NCI-H2081 (cell line): ENCODE measurements around the gene SLC25A25.
"Not testable (repeated sequence)": the region's sequence is repeated elsewhere in the genome, so short reads cannot be mapped to it uniquely, and the experiment has no call there.

Experiments used
- DNase-seq, 2 experiments: peaks; one replicate each; lab custom pipeline; 2025; lab: John Stamatoyannopoulos, UW

The SLC25A25 gene

DNA sequence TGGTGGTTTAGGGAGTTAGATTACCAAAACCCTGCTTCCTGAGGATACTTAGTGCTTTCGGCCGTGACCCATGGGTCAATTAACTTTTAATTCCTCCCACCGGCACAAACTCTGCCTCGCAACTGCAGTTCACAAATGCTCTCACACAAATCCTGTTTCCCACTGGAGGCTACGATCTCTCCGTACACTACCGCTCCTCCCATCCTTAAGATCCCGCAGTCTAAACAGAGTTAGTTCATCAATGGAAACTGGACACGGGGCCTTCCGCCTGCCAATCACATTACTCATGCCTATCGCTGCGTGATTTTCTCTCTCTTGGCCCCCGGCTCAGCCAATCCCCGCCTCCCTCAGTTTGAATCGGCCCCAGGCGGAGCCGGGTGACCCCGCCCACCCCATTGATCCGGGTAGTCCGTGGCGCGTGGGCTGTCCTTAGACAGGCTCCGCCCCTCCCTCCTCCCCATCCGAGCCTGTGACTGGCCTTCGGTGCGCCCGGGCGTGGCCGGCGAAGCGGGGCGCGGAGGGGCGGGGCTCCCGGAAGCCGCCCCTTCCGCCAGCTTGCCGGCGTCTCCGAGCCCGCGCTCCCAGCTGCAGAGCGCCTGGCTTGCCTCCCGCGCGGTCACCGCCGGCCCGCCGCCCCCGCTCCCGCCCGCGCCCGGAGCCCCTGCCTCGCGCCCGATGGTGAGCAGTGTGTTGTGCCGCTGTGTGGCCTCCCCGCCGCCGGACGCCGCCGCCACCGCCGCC is at the start of gene SLC25A25:
TSS of gene SLC25A25 (plus strand) at position 588 of the 741 bp plus-strand sequence. CDS start at position 676, 88 bp downstream.
- peak; percentile 99 for DNase-seq

DNA sequence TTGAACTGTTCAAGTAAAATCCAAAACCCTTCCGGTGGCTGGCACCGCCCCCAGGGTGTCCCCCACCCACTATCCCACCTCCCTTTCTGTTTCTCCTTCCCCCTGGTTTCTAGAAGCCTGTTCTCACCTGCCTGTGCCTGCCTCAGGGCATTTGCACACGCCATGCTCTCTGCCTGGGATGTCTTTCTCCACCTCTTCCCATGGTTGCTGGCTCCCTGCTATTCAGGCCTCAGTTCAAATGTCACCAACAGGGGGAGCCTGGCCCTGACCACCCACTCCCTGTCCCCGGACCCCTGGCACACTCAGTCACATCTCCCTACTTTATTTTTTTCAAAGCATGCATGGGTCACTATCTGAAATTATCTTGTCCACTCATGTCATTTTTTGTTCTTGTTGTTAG is 47.3 kb upstream of the SLC25A25 start:
- DNase-seq: no peak

DNA sequence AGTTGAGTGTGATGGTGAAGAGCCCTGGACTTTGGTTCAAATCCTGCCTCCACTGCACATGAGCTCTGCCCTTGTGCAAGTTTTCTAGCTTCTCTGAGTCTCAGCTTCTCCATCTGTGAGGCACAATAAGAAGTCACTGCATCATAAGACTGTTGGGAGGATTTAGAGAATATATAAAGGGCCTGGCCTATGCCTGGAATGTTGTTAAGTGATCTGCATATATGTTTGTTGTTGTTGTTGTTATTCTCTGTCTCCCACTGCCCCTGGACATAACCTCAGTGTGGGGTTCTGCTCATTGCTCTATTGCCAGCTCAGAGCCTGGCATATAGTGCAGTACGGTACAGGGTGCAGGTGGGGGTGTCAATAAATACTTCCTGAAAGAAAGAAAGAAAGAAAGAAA is 46.9 kb upstream of the SLC25A25 start:
- DNase-seq: no peak

DNA sequence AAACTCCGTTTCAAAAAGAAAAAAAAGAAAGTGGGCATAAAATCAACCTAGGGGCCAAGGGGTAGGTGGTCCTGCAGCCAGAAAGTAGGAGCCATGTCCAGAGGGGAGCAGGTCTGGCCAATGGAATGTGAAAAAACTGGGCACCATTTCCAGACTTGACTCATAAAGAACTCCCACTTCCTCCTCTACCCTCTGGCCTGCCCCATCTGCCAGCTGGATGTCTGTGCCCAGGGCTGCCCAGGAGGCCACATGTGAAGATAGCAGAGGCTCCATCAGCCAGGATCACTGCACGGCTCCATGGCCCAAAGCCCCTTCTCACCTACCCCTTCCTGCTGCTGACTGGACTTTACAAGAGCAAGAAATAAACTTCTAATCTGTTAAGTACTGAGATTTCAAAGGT is 45.1 kb upstream of the SLC25A25 start:
- DNase-seq: no peak

DNA sequence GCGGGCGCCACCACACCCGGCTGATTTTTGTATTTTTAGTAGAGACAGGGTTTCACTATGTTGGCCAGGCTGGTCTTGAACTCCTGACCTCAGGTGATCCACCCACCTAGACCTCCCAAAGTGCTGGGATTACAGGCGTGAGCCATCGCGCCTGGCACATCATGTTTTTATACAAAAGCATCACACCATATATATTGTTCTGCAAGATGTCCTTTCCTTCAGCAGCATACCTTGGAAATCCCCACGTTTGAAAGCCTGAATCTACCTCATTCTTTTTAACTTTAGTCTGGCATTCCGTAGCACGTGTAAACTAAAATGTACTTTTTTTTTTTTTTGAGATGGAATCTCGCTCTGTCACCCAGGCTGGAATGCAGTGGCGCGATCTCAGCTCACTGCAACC is 44.4 kb upstream of the SLC25A25 start:
- DNase-seq: not testable (repeated sequence)

DNA sequence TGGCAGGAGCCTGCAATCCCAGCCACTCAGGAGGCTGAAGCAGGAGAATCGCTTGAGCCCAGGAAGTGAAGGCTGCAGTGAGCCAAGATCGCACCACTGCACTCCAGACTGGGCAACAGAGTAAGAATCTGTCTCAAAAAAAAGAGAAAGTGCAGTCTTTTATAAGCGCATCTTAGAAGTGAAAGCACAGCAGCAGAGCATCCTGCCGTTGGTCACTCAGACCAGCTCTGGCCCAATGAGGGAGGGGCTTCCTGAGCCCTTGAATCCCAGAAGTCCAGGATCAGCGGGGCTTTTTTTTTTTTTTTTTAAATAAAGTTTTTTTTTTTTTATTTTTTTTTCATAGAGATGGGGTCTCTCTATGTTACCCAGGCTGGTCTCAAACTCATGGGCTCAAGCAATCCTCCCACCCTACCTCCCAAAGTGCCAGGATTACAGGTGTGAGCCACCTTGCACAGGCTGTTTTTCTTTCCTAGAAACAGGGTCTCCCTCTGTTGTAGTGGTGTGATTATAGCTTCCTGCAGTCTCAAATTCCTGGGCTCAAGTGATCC is 43.2 kb upstream of the SLC25A25 start:
- DNase-seq: no peak

DNA sequence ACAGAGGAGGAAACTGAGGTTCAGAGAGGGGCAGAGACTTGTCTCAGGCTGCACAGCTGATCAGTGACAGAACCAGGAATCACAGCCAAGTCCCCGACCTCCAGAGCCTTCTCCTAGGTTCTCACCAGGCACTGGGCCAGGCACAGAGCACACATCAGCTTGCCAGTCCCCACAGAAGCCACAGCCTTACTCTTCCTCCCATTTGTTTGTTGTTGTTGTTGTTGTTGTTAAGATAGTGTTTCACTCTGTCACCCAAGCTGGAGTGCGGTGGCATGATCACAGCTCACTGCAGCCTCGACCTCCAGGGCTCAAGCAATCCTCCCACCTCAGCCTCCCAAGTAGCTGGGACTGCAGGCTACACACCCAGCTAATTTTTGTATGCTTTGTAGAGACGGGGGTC is 42.3 kb upstream of the SLC25A25 start:
- DNase-seq: no peak

DNA sequence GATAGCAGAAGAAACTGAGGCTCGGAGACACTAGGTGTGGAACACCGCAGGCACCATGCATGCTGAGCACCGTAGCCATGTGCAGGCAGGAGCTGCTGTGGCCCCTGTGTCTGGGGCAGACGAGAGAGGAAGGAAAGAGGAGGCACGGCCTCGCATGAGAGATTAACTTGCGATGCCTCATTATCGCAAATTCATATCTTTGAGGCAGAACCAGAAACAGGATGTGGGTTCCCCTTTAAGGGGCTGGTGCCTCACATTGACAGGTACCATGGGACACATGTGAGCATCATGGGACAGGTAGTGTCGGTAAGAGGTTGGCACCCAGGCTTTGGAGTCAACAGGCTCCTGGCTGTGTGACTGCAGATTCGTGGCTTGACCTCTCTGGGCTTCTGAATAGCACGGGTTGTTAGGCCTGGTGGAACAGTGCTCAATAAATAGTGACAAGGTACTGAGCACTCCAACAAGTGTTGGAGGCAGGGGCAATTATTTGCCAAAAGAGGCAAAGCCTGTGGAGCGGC is 41.7 kb upstream of the SLC25A25 start:
- no peak for DNase-seq

DNA sequence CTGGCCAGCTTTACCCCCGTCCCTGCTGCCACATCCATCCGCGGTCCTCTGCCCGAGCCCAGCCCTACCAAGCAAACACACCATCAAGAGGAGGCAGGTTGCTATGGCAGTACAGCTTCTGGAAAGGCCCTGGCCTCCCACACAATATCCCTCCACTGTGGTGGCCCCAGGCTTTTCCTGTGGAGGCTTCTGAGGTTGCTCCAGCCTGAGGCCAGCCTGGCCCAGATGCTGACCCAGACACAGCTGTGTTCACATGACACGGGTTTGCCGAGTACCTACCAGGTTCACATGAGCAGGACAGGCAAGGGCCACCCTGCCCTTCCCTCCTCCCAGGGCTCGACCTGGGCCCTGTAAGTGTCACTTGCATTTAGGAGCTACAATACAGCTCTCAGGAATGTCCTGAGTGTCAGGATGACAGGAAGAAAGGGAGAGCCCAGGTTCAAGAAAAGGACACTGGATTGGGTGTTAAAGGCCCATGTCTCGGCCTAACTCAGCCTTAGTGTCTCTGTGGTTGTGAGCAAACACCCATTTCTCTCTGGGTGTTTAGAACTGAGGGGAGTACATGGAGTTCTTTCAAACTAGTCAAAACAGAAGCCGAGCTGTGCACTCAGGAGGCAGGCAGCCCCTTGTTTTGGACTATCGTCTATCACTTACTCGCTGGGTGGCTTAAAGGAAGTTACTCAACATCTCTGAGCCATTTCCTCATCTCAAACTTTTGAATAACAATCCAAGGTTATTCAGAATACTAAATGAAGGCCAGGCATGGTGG is 41.1 kb upstream of the SLC25A25 start:
- DNase-seq: no peak

DNA sequence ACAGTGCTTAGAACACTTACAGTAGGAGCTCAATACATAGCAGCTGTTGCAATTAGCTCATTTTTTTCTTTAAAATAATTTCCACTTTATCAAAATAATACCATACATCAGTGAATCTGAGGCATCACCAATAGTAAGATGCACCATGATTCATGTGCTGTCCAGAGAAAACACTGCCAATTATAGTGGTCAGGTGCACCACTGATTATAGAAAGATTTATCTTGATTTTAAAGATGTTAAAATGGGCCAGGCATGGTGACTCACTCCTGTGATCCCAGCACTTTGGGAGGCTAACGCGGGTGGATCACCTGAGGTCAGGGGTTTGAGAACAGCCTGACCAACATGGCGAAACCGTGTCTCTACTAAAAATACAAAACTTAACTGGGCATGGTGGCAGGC is 40.3 kb upstream of the SLC25A25 start:
- DNase-seq: no peak

DNA sequence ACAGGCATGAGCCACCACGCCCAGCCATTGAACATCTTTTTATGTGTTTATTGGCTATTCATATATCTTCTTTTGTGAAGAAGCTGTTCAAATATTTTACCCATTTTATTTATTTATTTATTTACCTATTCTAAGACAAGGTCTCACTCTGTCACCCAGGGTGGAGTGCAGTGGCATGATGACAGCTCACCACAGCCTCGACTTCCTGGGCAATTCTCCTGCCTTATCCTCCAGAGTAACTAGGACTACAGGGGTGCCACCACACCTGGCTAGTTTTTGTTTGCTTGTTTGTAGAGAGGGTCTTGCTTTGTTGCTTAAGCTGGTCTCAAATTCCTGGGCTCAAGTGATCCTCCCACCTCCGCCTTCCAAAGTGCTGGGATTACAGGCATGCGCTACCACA is 34.4 kb upstream of the SLC25A25 start:
- no peak for DNase-seq

DNA sequence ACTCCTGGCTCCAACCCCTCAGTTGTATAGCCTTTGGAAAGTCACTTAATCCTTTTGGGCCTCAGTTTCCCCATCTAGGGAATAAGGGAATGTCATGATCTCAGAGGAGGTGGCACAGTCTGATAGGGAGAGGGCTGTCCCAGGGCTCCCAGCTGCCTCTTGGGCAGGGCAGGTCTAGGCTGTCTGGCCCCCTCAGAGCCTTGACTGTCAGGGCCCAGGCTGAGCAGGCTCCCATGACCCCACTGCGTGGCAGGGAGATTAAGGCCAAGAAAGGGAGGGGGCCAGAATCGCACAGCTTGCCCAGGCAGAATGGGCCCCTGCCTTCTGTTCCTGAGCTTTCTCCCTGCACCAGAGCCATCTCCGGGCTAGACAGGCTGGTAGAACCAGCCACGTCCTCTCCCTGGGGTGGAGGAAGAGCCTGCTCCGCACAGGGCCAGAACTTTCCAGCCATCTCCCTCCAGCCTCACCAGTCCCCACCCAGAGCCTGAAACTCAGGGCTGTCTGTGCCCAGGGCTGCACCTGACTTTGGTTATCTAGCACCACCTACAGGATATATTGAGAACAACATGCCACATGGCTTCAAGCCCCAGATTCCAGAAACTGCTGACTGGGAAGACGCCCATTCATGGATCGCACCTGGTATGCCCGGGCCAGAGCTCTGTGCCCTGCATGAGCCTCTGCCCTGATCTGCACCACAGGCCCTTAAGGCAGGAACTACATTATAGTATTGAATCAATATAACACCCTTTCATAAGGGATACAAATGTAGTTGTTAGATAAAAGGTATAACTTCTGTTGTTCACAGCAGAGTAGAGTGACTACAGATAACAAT is 33.0 kb upstream of the SLC25A25 start:
- peak; percentile 84 to 87 for DNase-seq

DNA sequence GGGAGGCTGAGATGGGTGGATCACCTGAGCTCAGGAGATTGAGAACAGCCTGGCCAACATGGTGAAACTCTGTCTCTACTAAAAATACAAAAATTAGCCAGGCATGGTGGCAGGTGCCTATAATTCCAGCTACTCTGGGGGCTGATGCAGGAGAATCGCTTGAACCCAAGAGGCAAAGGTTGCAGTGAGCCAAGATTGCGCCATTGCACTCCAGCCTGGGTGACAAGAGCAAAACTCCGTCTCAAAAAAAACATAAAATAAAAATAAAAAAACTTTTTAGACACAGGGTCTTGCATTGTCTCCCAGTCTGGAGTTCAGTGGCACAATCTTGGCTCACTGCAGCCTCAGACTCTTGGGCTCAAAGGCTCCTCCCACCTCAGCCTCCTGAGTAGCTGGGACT is 31.5 kb upstream of the SLC25A25 start:
- not testable (repeated sequence) for DNase-seq

DNA sequence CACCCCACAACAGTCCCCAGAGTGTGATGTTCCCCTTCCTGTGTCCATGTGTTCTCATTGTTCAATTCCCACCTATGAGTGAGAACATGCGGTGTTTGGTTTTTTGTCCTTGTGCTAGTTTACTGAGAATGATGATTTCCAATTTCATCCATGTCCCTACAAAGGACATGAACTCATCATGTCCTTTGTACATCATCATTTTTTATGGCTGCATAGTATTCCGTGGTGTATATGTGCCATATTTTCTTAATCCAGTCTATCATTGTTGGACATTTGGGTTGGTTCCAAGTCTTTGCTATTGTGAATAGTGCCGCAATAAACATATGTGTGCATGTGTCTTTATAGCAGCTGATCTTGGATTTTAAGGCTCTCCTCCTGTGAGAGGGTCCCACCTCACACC is 27.2 kb upstream of the SLC25A25 start:
- DNase-seq: not testable (repeated sequence)

DNA sequence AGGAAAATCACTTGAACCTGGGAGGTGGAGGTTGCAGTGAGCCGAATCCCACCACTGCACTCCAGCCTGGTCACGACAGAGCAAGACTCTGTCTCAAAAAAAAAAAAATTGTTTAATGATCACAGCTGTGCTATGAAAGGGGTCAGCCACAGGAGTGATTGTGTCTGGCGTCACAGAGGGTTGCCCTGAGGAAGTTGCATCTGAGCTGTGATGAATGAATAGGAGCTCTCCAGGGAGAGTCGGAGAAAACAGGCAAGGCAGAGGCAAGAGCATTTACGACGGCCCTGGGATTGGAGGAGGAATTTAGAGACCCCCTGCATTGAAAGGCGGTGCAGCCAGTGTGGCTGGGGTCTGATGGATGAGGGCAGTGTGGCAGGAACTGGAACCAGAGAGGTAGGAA is 26.0 kb upstream of the SLC25A25 start:
- no peak for DNase-seq

DNA sequence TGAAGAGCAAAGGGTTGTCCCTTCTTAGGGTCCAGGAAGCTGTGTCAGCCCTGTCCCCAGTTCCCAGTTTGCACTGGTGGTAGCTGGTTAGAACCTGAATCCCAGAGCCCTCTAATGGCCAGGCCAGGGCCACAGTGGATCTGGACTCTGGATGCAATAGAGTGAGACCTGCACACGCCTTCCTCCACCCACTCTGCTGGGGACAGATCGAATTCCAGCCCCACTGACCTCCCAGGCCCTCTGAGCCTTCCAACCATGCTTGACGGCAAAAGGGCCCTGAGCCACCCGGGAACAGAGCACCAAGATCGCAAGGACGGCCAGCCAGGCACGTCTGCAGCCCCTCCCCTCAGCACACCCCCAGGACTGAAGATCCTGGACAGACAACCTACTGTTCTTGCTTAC is 24.6 kb upstream of the SLC25A25 start:
- DNase-seq: no peak

DNA sequence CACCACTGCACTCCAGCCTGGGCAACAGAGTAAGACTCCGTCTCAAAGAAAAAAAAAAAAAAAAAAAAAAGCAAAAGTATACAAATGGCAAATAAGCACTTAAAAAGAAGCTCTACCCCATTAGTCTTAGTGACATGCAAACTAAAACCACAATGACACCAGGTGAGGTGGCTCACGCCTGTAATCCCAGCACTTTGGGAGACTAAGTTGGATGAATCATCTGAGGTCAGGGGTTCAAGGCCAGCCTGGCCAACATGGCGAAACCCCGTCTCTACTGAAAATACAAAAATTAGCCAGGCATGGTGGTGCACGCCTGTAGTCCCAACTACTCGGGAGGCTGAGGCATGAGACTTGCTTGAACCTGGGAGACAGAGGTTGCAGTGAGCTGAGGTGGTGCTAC is 22.6 kb upstream of the SLC25A25 start:
- not testable (repeated sequence) for DNase-seq

DNA sequence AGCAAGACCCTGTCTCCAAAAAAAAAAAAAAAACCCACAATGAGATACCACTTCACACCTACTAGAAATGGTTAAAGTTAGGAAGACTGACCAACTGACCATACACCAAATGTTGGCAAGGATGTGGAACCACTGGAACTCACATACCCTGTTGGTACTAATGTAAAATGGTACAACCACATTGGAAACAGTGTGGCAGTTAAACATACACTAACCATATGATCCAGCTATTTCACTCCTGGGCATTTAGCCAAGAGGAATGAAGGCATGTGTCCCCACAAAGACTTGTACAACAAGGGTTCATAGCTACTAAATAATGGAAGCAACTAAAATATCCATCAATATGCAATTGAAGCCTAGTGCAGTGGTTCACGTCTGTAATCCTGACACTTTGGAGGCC is 22.2 kb upstream of the SLC25A25 start:
- peak in 1 of 2 experiments; percentile 5 for DNase-seq

DNA sequence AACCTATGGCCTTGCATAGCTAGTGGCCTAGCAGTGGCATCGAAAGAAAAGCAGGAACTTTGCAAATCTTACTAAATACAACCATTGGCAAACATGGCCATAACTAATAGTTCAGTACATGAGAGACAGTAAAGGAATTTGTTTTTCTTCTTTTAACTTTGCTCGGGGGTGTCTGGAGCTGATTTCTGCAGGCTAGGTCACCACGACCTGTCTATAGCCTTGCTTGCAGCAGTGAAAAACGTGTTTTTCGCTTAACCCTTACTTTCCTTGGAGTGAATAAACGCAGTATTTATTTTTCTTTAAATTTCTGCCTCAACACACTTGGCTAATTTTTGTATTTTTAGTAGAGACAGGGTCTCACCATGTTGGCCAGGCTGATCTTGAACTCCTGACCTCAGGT is 20.8 kb upstream of the SLC25A25 start:
- DNase-seq: no peak

DNA sequence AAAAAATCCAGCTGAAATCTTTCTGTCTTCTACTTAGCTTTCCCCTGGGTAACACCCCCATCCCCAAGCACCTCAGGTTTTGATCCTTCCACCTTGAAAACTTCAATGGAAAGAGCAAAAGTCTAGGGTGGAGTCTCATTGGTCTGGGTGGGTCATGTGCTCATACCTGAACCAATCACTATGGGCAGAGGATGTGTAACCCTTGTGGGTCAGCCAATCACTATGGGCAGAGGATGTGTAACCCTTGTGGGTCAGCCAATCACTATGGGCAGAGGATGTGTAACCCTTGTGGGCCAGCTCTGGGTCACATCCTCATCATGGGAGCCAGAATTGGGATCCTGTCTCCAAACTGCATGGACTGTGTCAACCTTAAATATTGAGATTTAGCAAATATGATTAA is 19.4 kb upstream of the SLC25A25 start:
- no peak for DNase-seq

DNA sequence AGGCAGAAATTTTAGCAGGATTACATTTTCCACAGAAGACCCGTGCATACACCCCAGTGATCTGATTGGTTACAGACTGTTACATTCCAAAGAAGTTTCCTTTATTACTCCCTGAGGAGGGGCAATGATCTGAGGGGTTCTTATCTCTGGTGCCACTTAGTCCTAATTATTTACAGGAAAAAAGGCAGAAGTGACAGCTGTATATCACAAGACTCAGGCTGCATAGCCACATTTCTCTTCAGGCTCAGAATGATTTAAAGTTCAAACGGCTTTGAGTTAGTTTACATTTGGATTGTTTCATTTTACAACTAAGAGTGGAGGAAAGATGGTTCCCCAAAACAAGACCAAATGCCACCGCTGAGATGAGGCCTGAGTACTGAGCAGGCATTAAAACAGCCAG is 18.2 kb upstream of the SLC25A25 start:
- DNase-seq: no peak
